Measurements from ENCODE around the gene C10orf120.

C10orf120 gene

DNA sequence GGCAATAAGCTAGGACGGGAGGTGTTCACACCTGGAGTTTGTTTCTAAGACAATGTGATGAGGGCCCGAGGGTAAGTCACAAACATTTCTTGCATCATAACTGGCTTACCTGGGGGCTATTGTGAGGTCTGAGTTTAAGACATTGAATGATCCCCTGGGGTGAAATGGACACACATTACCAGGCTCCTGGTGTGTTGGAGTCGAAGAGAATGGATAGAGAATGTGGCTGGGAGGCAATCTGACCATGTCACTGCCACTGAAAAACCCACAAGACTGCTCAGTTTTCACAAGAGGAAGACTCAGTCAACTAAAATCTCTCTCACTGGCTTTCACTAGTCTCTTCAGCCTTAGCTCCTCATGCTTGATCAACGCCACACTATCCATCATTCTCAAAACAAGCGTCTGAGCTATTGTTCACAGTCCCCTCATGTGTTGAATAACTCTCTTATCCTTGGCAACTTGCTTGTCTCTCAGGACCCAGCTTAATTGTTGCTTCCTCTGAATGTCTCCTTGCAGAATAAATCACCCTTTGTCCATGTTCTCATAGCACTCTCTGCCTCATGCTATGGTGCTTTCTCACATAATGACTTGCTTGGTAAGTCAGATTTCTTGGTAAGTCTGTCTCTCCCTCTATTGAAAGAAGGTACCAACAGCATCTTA, at the start of gene C10orf120:
TSS of gene C10orf120 (minus strand) at position 51 of the 660 bp plus-strand sequence. CDS start 56 bp downstream, outside the sequence.
- DNase-seq = no peak

- no peak for DNase-seq
Observed at GRCh38 chr10:122748496-122748895, 48.9 kb upstream of the C10orf120 start.

GRCh38 chr10:122746408-122746807, 46.8 kb upstream of the C10orf120 start:
- no peak for DNase-seq

- no peak for DNase-seq
Observed at GRCh38 chr10:122744257-122744656, 44.6 kb upstream of the C10orf120 start.

DNA sequence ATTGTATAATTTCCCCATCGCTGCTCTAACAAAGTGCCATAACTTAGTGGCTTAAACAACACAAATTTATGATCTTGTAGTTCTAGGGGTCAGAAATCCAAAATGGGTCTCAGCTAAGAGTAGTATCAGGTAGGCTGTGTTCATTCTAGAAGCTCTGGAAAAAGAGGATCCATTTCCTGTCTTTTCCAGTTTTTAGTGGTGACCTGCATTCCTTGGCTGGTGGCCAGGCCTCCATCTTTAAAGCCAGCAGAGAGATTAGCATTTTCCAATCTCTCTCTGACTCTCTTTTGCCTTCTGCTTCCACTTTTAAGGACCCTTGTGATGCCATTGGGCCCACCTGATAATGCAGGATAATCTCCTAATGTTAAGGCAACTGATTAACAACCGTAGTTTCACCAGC, 41.0 kb upstream of the C10orf120 start:
- DNase-seq = no peak

- no peak for DNase-seq
Observed at GRCh38 chr10:122738031-122738430, 38.4 kb upstream of the C10orf120 start.

- DNase-seq = no peak
Observed at GRCh38 chr10:122733931-122734665, 34.5 kb upstream of the C10orf120 start.

- no peak for DNase-seq
Observed at GRCh38 chr10:122733443-122733842, 33.8 kb upstream of the C10orf120 start.

DNA sequence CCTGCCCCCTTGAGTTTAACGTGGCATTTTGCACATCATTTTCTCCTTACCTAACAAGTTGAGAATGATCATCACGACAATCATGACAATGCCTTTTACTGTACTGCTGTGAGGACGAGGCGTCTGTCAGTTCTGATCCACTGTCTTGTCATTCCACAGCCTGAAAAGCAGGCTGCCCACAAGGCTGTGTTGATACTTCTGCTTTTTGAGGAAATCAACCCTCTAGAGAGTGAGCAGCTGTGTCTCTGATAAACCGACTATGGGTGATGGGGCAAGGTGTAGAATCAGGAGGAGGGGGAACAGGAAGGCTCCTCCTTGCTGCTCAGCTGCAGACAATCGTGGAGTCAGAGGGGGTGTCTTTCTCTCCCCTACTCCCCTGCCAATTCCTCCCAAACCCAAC, 30.6 kb upstream of the C10orf120 start:
- DNase-seq = no peak

- DNase-seq = no peak
Observed at GRCh38 chr10:122729126-122729525, 29.5 kb upstream of the C10orf120 start.

GRCh38 chr10:122727426-122727825, 27.8 kb upstream of the C10orf120 start:
- DNase-seq = no peak

GRCh38 chr10:122725768-122726167, 26.1 kb upstream of the C10orf120 start:
- no peak for DNase-seq

DNA sequence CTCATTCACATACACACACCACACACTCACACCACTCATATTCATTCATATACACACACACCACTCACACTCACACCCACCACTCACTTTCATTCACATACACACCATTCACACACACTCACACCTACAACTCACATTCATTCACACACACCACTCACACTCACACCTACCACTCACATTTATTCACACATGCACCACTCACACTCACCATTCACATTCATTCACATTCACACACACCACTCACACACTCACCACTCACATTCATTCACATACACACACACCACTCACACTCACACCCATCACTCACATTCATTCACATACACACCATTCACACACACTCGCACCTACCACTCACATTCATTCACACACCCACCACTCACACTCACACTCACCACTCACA, 25.4 kb upstream of the C10orf120 start:
- DNase-seq = no peak

GRCh38 chr10:122721111-122721510, 21.5 kb upstream of the C10orf120 start:
- no peak for DNase-seq

DNA sequence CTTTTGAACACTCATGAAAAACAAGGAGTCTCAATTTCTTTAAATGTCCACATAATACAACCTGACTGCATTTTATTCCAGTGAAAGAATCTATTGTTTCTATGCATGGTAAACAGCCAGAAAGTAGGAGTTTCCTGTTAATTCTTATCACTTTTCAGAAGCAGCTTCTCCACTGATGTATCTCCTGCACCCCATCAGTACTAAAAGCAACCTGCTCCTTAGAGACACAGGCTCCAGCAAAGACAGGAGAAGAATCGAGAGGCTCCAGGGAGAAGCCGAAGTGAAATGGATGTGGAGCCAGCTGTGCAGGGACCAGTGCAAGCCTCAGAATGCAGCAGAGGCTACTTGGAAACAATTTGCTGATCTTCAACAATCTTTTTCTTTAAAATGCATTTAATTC, 16.4 kb upstream of the C10orf120 start:
- DNase-seq = no peak

DNA sequence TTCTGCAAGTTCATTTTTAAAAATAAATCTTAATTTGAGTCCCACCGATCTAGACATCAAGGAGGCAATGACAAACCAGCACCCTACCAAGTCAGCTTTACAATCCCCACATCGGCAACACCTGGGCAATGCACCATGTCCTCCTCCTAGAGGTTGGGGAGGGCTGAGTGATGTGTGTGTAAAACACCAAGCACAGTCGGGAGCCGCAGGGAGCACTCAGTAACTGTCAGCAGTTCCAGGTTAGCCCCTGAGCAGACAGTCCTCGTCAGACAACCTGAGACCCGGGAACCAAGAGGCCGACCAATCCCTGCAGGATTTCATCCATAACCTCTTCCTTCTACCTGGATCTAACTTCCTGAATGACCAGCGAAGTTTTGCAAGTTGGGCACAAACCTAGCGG, 15.9 kb upstream of the C10orf120 start:
- no peak for DNase-seq

DNA sequence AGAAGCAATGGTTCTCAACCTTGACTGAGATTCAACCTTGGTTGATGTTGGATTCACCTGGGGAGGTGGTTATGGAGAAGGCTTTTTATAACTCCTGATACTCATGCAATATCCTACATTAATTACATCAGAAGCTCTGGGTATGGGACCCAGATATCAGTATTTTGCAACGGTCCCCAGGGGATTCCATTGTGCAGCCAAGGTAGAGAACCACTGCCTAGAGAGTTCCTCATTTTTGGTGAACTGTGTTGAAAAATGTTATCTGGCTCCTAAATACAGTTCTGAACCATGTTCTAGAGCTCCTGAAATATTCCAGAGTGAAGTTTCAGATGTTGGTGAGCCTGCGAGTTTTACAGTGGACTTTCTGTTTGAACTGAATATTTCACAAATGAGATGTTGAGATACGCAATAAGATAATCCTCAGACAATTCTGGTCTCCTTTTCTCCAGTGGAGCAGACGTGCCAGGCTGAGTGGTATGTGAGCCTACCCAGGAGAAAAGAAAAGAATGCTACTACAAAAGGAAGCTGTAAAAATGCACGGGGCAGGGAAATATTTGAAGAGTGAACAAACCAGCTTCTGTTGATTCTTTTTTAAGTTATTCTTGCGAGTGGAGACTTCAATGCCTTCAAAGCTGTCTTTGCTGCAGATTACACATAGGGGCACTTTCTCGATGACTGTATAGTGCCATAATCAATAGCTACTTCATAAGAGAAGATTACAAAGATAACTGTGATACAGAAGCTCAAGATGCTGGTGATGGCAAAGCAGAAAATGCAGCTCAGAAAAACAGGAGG, 13.6 kb upstream of the C10orf120 start:
- DNase-seq = no peak

DNA sequence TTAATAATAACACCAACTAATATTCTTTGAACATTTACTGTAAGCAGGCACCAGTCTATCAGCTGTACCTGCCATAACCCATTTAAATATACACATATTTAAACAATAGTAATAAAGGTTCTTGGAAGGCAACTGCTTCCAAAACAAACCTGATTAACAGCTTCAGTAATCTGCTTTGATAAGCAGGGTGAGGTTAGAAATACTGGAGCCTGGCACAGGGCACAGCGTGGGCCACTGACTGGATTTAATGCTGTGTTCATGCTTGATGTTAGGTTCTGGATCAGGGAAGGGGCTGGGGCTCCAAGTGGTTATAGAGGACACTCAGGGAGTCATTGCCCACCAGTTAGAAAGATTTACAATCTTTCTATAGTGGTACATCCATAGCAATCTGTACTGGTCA, 10.9 kb upstream of the C10orf120 start:
- DNase-seq = no peak

DNA sequence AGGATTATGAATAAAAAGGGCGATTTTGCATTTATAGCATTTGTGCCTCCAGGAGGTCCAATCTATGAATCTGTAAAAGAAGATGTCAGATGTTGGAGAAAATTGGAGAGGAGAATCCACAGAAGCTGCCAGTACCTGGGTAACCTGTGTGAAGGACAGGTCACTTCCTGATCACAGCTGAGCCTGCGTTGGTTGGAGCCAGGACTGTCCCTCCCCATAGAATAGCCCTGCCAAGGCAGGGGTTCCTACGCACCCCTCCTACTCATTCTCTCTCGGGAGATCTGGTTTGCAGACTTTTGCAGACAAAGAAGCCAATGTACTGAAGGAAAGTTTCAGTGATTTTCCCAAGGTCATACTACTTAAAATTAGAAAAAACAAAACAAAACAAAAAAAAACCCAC, 10.3 kb upstream of the C10orf120 start:
- DNase-seq = no peak

DNA sequence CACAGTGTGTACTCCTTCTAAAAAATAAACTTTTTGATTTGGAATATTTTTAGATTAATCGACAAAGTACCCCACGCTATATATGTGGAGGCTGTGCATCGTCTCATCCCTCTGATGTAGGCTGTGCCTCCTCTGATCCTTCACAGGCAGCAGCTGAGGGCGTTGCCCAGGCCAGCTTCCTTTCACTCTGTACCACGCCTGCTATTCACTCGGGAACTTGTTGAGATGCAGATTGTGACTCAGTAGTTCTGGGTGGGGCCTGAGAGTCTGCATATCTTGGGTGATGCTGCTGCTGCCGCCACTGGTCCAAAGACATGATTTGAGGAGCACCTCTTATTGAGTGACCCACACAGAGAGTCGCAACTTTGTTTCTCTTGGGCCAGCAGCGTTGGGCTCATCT, 7.9 kb upstream of the C10orf120 start:
- no peak for DNase-seq

GRCh38 chr10:122706947-122707346, 7.3 kb upstream of the C10orf120 start:
- no peak for DNase-seq

- no peak for DNase-seq
Observed at GRCh38 chr10:122706467-122706866, 6.8 kb upstream of the C10orf120 start.

- DNase-seq = peak; percentile 55
Observed at GRCh38 chr10:122703483-122704448, 4.1 kb upstream of the C10orf120 start.

Measured in hematopoietic multipotent progenitor cell treated with erythropoietin and hydrocortisone succinate and interleukin-3 and kit ligand, for 8 days (in vitro differentiated cells).